Endometrium (tissue), 2 donors: ENCODE results near the gene COG7.
"Not testable (repeated sequence)": the region's sequence is repeated elsewhere in the genome, so short reads cannot be mapped to it uniquely, and the experiment has no call there.

Experiments
- FAIRE-seq: peaks from 2 replicates; lab custom pipeline; 2012; peaks lifted over from hg19 to GRCh38; lab: Jason Lieb, UNC
- donor health status: control.
- donor health status: control.

Gene COG7

DNA sequence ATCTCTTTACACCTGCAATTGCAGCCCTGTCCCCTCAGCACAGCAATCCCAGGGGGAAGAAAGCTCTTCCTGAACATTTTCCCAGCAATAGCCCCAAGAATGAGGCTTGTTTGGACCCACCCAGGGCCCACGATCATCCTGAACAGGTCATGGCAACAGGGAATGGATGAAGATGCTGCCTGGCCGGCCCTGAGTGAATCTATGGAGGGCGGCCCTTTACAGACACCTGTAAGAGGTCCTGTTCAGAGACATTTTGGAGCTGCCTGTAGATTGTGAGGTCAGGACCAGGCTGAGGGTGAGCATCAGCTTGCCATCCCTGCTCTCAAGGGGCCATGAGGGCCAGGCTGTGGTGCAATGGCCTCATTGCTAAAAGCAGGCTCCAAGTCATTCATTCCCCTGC, 69.1 kb downstream of the COG7 start:
- FAIRE-seq = no peak

DNA sequence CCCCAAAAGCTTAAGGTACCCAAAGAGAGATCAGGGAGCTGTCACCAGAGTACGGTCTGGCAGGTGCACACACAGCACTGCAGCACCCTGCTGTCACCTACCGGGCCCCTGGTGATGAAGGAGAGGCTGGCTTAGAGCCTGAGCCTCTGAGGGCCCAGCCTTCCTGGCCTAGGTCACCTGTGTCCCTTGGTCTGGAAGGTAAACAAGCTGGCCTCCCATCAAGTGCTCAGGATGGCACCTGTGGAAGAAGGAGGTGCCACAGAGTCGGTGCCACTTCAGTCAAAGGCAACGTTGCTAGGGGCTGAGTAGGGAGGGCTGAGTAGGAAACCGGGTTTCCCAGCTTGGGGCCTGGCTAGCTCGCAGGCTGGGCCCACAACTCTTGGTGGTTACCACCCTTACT, 70.7 kb downstream of the COG7 start:
- FAIRE-seq = no peak

DNA sequence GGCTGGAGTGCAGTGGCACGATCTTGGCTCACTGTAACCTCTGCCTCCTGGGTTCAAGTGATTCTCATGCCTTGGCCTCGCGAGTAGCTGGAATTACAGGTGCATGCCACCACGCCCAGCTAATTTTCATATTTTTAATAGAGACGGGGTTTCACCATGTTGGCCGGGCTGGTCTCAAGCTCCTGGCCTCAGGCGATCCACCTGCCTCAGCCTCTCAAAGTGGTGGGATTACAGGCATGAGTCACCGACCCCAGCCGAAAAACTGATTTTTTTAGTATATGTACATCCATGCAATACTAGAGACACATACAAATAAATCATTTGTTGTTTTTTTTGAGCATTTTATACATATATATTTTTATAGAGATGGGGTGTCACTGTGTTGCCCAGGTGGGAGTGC, 71.3 kb downstream of the COG7 start:
- FAIRE-seq = not testable (repeated sequence)

DNA sequence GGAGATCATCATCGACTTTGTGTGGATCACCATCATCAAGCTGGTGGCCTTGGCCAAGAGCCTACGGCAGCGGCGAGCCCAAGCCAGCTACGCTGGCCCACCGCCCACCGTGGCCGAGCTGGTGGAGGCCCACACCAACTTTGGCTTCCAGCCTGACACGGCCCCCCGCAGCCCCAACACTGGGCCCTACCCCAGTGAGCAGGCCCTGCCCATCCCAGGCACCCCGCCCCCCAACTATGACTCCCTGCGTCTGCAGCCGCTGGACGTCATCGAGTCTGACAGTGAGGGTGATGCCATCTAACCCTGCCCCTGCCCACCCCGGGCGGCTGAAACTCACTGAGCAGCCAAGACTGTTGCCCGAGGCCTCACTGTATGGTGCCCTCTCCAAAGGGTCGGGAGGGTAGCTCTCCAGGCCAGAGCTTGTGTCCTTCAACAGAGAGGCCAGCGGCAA, 72.5 kb downstream of the COG7 start:
- no peak for FAIRE-seq

DNA sequence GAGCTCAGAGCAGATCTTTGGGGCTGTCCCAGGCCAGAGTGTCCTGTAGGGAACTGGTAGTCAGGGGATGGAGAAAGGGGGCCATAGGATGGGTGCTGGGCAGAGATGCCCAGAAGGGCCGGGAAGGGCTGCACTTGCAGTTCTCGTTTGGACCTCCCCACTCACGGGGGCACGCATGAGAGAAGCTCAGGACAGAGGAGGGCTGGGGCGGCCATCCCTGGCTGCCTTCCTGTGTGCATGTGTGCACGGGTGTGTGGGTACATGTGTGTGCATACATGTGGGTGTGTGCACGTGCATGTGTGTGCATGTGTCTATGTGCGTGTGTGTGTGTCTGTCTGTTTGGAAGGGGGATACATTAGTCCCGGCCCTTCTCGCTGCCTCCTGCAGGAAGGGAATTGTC, 73.3 kb downstream of the COG7 start:
- no peak for FAIRE-seq

DNA sequence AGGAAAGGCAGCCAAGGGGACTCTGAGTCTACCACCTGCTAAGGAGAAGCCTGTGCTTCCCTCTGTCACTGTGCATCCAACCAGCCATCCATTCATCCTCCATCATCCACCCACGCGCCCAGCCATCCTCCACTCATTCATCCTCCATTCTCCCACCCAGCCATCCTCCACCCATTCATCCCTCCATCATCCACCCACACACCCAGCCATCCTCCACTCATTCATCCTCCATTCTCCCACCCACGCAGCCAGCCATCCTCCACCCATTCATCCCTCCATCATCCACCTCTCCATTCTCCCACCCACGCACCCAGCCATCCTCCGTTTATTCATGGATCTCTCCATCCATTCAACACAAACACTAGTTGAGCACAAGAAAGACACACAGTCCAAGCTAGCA, 74.1 kb downstream of the COG7 start:
- FAIRE-seq = no peak

DNA sequence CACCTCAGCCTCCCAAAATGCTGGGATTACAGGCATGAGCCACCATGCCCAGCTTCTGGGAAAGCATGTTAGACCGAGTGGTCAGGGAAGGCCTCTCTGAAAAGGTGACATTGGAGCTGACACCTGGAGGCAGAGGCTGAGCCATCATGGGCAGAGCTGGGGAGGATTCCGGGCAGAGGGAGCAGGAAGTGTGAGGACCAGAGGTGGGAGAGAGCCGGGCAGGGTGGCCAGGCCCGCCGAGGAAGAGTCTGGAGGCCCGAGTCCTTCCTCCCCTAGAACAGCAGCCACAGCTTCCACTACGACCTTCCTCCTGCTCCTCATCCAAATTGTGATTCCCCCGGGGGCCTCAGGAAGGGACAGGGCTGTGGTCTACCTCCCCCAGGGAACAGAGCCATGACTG, 74.7 kb downstream of the COG7 start:
- no peak for FAIRE-seq

DNA sequence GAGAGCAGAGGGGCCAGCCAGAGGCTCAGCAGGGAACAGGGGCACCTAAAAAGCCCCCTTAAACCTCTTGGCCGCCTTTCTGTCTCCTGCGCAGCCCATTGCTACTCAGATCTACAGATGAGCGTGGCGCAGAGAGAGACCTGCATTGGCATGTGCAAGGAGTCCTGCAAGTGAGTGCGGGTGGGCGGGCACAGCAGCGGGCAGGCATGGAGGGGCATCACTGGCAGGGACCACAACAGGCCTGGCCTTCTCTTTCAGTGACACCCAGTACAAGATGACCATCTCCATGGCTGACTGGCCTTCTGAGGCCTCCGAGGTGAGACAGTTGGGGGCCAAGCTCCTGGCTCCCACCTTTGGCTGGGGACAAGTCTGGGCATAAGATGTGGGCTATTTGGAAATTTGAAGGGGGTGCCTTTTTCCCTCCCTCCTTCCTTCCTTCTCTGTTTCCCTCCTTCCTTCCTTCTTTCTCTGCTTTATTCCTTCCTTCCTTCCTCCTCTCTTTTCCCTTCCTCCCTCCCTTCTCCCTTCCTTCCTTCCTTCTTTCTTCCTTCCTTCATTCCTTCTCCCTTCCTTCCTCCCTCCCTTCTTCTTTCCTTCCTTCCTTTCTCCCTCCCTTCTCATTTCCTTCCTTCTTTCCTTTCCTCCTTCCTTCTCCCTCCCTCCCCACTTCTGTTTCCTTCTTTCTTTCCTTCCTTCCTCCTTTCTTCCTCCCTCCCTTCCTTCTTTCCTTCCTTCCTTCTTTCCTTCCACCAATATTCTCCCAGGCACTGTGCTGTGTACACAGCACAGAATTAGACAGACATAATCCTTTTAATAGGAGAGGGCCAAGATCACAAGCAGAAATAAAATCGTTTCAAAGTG, 75.7 kb downstream of the COG7 start:
- FAIRE-seq = no peak

DNA sequence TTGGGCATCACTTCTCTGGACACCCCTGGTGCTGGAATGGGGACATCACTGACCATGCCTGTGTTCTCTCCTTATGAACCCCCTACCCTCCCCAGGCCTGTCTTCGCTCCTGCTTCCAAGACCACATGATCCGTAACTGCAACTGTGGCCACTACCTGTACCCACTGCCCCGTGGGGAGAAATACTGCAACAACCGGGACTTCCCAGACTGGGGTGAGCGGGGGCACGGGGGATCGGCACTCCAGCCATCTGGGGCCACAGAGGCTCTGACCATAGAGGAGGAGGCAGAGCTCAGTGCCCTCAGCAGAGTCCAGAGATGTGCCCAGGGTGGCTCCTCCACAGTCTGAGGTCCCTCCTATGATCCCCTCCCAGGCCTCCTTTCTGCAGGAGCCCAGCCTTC, 77.3 kb downstream of the COG7 start:
- no peak for FAIRE-seq

DNA sequence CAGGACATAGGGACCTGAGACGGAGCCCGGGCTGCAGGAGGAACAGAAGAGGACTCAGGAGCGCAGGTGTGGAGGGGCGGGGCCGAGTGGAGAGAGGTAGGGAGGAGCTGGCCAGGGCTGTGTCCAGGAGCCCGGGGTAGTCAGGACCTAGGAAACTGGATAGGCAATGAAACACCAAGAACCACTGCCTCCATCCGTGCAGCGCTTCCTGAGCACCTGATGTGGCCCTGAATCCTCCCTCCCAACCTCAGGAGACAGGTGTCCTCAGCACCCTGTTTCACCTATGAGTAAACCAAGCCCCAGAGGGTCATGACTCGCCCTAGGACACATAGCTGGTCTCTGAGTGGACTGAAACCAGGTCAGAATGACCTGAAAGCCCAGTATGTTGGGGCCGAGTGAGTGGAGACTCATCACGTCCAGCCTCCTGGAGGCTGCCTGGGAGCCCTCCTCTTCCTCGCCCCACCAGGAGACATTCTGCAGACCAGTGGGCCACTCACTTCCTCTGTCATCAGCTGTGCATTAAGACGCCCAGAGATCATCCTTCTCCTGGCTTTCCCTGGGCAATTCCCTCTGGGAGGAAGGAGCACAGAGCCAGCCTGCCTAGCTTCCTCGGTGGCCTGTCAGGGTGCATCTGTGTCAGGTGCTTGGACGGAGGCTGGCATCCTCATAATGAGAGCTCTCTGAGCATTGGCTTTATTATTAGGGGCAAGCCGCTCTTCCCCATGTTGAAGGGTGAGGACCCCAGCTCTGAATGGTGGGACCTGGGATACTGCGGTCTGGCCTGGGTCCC, 78.1 kb downstream of the COG7 start:
- FAIRE-seq = no peak

DNA sequence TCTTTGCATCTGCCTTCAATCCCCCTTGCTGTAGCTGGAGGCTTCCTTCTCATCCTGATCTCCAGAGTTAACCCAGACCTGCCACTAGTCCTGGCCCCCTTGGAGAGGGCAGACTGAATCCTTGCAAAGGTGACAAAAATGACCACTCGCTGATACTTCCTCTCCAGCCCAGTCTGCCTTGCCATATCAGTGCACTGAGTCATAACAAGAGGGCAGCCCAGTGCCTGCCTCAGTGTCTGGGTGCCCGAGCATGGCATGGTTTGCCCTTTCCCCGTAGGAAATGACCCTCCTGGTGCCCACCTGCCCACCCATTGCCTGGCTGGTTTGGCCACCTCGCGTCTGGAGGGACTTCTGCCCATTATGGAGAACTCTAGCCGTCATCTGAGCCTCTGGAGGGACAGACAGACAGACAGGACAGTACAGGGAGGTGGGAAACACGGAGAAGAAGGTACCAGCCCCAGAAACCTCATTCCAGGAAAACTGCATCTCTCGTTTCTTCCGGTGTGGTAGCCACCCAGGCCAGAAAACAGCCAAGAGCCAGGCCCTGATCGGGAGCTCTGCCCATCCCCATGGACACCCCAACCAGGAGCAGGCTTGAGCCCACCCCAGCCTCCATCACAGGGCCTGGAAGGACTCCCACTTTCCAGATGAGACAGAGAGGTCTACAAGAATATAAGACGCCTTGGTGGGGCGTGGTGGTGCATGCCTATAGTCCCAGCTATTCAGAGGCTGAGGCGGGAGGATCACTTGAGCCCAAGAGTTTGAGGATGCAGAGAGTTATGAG, 79.4 kb downstream of the COG7 start:
- no peak for FAIRE-seq

DNA sequence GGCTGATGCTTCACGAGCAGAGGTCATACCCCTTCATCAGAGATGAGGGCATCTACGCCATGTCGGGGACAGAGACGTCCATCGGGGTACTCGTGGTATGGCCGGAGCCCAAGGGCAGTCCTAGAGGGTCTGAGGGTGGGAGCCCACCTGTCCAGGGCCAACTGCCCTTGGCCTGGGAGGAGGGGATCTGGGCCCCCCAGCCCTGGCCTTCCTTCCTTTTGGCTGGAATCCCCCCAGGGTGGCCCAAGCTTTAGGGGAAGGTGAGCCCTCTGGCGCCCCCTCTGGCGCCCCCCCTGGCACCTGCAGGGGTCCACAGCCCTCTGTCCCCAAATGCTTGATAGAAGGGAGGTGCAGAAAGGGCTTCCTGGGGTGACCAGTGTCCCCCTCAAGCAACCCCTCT, 81.6 kb downstream of the COG7 start:
- FAIRE-seq = no peak

DNA sequence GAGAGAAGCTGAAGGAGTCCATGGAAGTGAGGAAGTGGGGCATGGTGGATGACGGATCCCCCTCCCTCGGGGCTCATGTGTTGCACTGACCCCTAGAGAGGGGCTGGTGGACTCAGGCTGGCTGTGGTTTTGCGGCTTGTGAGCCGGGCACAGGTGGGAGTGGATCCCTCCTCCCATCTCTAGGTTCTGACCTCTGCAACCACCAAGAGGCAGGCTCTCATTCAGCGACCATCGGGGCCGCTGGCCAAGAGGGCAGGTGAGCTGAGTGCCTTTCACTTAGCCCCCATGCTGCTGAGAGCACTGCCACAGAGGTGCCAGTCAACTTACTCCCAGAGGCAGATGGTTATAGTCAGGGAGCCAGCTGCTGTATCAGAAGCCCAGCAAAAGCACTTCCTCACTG, 83.6 kb downstream of the COG7 start:
- FAIRE-seq = no peak

DNA sequence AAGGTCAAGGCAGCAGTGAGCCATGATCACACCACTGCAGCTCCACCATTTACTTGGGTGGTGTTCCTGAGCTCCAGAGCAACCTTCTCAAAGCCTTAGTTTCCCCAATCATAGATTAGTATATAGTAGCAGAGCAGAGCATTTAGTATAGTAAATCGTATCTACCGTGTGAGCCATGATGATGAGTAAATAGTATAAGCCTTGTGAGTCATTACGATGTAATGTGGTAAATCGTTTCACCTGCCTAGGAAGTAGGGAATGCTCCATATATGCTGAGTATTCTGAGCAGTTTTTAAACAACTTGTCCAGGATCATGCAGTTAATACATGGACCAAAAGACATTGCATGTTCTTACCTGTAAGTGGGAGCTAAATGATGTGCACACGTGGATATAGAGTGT, 84.5 kb downstream of the COG7 start:
- FAIRE-seq = no peak

DNA sequence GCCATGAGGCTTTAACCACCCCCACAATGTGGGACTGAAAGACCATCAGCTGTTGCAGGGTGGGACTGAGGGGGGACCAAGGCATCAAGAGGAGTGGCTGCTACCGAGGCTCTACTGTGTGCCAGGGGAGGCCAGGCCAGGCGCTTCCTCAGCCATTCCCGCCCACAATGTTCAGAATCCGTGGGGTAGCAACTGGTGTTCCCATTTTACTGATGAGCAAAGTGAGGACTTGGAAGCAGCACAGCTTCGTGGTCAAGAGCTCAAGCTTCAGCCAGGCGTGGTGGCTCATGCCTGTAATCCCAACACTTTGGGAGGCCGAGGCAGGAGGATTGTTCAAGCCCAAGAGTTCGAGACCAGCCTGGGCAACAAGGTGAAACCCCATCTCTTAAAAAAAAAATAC, 85.0 kb downstream of the COG7 start:
- no peak for FAIRE-seq

DNA sequence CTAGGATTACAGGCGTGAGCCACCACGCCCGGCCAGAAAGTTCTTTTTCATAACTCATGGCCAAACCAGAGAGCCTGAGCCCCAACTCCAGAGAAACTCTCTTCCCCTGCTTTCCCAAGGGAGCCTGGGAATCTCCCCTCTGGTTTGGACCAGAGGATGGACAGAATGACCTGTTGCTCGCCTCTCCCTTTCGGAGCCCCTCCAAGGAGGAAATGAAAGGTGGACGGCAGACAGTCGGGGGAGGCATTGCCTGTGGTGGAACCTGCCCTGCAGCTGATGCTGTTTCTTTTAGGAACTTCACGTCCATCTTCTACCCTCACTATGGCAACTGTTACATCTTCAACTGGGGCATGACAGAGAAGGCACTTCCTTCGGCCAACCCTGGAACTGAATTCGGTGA, 85.4 kb downstream of the COG7 start:
- no peak for FAIRE-seq

DNA sequence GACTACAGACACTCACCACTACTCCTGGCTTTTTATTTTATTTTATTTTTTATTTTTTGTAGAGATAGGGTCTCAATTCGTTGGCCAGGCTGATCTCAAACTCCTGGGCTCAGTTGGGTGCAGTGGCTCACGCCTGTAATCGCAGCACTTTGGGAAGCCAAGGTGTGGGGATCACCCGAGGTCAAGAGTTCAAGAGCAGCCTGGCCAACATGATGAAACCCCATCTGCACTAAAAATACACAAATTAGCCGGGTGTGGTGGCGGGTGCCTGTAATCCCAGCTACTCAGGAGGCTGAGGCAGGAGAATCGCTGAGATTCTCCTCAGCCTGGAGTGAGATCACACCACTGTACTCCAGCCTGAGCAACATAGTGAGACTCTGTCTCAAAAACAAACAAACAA, 86.6 kb downstream of the COG7 start:
- FAIRE-seq = not testable (repeated sequence)

DNA sequence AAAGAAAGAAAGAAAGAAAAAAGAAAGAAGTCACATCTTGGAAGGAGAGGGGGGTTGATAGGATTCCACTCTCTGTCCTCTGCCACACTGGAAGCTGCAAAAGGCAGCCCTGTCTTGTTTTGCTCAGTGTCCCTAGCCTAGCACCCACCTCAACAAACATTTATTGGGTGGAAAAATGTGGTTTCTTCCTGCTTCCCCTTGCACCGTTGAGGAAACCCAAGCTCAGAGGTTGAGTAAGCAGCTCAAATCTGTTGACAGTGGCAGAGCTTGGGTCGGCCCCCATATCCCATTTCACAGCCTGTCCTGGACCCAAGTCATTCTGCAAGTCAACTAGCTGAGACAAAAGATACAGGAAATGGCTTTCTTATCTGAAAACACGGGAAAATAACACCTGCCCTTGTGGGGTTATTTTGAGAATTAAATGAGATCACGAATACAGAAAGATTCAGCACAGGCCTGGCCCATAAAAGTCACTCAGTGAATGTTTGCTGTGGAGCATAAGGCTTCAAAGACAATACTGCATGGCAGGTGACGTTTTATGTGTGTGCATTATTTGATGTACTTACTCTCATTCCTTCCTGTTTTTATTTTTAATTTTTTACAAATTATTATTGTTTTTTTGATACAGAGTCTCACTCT, 87.3 kb downstream of the COG7 start:
- no peak for FAIRE-seq

DNA sequence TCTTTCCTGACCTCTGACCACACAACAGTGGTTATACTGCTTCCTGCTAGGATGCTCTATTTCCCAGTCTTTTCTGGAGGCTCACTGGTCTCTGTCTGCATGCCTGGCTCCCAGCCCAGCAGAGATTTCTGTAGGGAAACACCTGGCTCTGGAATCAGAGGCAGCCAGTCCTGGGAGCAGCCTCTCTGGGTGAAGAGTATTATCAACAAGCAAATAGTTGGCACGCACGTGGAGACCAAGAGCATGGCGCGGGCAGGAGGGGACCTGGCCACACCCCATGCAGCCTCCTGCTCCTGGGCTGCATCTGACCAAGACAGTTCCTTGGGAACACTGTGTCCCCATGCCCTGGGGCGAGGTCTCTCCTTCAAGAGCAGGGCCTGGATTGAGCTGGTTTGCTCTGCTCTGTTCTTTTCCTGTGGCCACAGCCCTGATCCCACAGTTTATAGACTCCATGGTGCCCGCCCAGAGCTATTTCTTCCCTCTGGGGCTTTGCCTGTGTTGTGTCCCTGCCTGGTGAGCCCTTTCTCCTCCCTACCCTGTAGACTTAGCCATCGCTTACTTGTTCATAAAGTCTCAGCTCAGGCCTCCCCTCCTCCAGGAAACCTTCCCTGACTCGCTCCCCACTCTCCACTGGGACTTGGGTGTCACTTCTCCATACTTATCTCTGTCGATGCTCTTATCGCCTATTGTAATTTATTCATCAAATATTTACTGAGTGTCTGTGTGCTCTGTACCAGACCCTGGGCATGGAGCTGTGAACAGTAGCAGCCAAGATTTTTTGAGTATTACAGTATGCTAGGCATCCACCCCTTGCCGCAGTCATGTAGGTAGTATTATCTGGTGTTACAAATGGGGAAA, 90.3 kb downstream of the COG7 start:
- FAIRE-seq = no peak

DNA sequence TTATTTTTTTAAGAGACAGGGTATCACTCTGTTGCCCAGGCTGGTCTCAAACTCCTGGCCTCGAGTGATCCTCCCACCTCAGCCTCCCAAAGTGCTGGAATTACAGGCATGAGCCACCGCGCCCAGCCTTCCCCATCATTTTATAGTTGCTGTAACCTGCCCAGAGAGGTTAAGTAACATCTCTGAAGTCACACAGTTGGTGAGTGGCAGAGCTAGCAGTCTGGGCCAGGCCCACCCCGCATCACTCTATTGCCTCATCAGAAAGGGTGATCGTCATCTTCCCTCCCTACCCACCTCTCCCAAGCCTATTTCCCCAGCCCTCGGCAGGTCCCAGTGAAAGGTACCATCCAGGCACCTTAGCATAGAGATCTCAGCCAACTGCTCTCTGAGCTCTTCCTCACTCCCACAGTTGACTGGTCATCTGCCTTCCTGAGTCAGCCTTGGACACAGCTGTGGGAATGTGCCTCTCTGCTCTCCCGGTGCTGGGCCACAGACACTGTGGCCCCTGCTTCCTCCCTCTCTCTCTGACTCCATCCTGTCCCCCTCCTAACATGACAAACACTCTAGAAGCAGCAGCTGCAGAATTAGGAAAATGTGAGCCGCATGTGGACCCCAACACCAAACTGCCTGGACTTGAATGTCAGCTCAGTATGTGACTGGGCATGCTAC, 93.8 kb downstream of the COG7 start:
- no peak for FAIRE-seq
